Measurements from ENCODE around the gene UNK. TPM values are rescaled to one million over a fixed set of nuclear protein-coding genes. Genes with fewer than 3 reads are reported as not detected.

The UNK gene
- total and polyA plus RNA-seq, 2 donors (not counting 3 experiments of a cell fraction or from before 2014, with no cell fraction given) = 18.0 to 23.2 TPM

DNA sequence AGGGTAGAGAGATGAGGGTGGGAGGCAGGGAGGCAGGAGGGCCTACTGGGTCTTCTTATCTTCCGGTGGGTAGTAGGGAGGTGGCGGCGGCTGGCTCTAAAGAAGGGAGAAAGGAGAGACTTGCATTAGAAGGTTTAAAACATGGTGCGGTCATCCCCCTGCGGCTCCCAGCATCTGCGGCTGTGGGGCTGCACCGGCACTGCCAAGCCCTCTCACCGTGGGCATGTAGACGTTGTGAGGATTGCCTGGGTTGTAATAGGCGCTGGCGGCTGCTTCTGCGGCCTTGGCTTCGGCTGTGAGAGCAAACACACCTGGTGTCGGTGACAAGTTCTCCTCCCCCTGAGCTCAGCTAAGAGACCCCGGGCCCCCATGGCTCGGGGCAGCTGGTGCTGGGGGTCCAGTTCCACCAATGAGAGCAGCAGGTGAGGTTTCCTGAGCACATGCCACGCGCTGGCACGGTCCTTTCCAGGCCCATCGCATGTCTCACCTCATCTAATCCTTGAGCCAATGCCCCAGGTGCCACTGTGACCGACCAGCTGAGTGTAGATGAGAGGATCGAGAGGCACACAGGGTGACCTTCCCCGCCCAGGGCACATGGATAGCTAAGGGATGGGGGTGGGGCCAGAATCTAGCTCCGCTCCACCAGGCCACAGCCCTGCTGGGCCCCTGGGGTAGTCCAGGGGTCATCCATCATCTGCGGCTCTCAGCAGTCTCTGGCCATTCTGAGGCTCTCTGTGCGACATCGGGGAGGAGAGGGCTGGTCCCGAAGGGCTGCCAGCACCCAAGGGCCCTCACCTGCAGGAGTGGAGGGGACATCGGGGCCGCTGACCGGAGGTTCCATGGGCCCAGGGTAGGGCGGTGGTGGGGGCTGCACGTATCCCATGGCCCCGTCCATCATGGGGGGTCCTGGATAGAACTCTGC is 62.3 kb downstream of the UNK start:
- intact Hi-C loops (cut with micrococcal nuclease) = no loop called here

More for the DNA sequence above, 62.3 kb downstream of the UNK start:
- no peak overlapping the region for H3K27ac ChIP-seq (ENCODE audit: insufficient read depth, low read depth, low read length)
- H3K4me1 ChIP-seq (ENCODE audit: control insufficient read depth, extremely low read depth, insufficient read depth, low read length) = peaks cover 39% of the 10 kb centered on the region
- no peaks in the 10 kb centered on the region for H4K20me1 ChIP-seq (replicated peaks; ENCODE audit: control insufficient read depth, extremely low read depth, insufficient read depth, low read length)
- no peaks in the 10 kb centered on the region for H3K9me3 ChIP-seq (replicated peaks; ENCODE audit: control insufficient read depth, insufficient read depth, low read length)
- peaks cover 3 to 37% of the 10 kb centered on the region in 2 experiments for H3K36me3 ChIP-seq (ENCODE audit: control insufficient read depth in 2 of 2, extremely low read depth in 1 of 2, insufficient read depth in 2 of 2, low read length in 2 of 2)
- ChIA-PET POLR2A (interaction anchor here (1.3 kb wide), 1 partner anchor 67 kb away, joined by 7 read pairs; no protein-coding TSS in a partner anchor), CTCF (interaction anchor here (1.0 to 6.8 kb wide), 10 partner anchors 9 to 82 kb away, joined by 3 to 53 read pairs (median 7); partner anchors contain the start of genes GALK1, TRIM47 and WBP2)
- no peak for DNase-seq (ENCODE audit: low read depth, low spot score)
- no peaks in the 10 kb centered on the region for H3K79me2 ChIP-seq (ENCODE audit: control insufficient read depth, insufficient read depth, low read length)
- no peaks in the 10 kb centered on the region for H3K9me1 ChIP-seq (replicated peaks; ENCODE audit: control insufficient read depth, extremely low read depth, insufficient read depth, low read length)
- no peak overlapping the region for H3K4me2 ChIP-seq (ENCODE audit: insufficient read depth, low read length)
- no TSS peak for BruUV-seq (replicated peaks)
- no peak for FAIRE-seq
- TF ChIP-seq FOS (IDR thresholded peaks at IDR 0.05; ENCODE audit: borderline replicate concordance, insufficient read depth, low read length) (no peak), POLR2A (IDR thresholded peaks at IDR 0.05; ENCODE audit: low read depth, low read length) (no peak), MAX (IDR thresholded peaks at IDR 0.05; ENCODE audit: insufficient read depth, insufficient read length) (no peak), MYC (IDR thresholded peaks at IDR 0.05; ENCODE audit: low read depth, low read length) (no peak), JUN (IDR thresholded peaks at IDR 0.05; ENCODE audit: borderline replicate concordance, insufficient read depth, insufficient read length, low read depth) (no peak), EZH2 (IDR thresholded peaks at IDR 0.05; ENCODE audit: borderline replicate concordance, low read depth, low read length, severe bottlenecking) (no peak), GATA2 (IDR thresholded peaks at IDR 0.05; ENCODE audit: insufficient read depth, insufficient read length, low read depth, low read length) (no peak), POLR2AphosphoS5 (IDR thresholded peaks at IDR 0.05; ENCODE audit: insufficient read depth, low read depth, low read length) (no peak)
- TF ChIP-seq, protein P1, sequence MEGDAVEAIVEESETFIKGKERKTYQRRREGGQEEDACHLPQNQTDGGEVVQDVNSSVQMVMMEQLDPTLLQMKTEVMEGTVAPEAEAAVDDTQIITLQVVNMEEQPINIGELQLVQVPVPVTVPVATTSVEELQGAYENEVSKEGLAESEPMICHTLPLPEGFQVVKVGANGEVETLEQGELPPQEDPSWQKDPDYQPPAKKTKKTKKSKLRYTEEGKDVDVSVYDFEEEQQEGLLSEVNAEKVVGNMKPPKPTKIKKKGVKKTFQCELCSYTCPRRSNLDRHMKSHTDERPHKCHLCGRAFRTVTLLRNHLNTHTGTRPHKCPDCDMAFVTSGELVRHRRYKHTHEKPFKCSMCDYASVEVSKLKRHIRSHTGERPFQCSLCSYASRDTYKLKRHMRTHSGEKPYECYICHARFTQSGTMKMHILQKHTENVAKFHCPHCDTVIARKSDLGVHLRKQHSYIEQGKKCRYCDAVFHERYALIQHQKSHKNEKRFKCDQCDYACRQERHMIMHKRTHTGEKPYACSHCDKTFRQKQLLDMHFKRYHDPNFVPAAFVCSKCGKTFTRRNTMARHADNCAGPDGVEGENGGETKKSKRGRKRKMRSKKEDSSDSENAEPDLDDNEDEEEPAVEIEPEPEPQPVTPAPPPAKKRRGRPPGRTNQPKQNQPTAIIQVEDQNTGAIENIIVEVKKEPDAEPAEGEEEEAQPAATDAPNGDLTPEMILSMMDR (IDR thresholded peaks at IDR 0.05; ENCODE audit: extremely low read depth in 1 of 2, insufficient read depth in 1 of 2, low read depth in 1 of 2, low read length in 2 of 2) = no peak
- dilution Hi-C loops (cut with MboI; ENCODE audit: extremely low pct_ligation_motif_present, low sequenced_read_pairs) = no loop called here
- H2AFZ ChIP-seq (ENCODE audit: low read depth, low read length) = no peak overlapping the region
- H3K9ac ChIP-seq (replicated peaks; ENCODE audit: extremely low read depth, insufficient read depth, low read length) = no peak overlapping the region
- H3K4me3 ChIP-seq (replicated peaks in 1 of 3; ENCODE audit: insufficient read depth in 1 of 3, low read depth in 1 of 3, low read length in 3 of 3) = no peak overlapping the region
- H3K27me3 ChIP-seq (ENCODE audit: control insufficient read depth in 2 of 2, insufficient read depth in 2 of 2, low read length in 2 of 2) = no peaks in the 10 kb centered on the region
